HG03045 (cell line): ENCODE measurements around the gene PHC1.
A peak's percentile ranks its signal among the peaks of the same experiment; 100 is the strongest.
"Not testable (repeated sequence)": the region's sequence is repeated elsewhere in the genome, so short reads cannot be mapped to it uniquely, and the experiment has no call there.

Experiments
- ATAC-seq: cut with Tn5 transposase; IDR thresholded peaks from one replicate; pipeline ENCODE4 v1.9.1; 2021; ENCODE audit warnings: mild to moderate bottlenecking, moderate library complexity; ENCODE audit not compliant: unreplicated experiment

PHC1 gene

DNA sequence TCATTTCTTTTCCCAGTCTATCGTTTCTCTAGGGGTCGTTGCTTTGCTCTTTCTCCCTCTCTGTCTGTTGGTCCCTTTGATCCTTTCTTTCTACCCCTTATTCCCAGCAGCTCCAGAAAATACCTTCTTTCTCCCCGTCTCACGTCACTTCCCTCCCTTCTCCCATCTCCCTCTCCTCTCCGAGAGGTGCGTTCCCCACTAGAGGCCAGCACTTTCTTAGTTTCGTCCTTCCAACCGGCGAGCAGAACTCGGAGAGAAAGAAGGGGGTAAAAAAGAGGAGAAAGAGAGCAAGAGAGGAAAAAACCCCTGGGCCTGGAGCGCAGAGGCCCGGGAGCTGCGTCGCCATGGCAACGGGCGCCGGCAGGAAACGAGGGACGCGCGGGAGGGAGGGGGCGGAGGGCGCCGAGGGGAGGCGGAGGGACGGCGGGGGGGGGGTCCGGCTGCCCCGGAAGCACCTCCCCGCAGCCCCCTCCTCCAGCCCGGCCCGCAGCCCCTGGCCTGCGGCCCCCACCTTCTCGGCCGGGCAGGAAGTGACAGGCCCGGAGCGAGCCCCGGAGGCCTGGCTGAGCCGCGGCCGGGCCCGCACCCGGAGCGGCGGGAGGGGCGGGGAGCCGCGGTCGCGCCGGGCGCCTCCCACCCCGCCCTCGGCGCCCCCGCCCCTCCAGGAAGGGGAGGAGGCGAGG, at the start of gene PHC1:
Gene PHC1, plus strand, starts transcription at position 477 of the 683 bp plus-strand sequence. CDS start 3,169 bp downstream, outside the sequence.
- peak; percentile 64 for ATAC-seq

DNA sequence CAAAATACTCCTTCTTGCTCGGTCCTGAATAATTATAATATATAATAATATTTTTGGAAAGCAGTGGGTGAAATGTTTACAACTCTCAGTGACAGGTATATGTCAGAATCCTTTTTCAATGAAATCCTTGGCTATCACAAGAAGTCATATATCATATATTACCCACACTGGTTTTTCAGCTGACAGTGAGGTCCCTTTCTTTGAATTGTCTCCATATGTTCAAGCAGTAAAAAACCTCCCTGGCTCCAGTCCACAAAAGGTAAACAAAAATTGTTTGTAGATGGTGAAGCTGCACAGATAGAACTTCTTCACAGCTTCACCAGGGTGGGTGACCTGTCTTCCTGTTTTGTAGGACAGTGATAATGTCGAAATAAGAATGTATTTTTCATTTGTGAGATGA, 47.9 kb upstream of the PHC1 start:
- ATAC-seq, result no peak

DNA sequence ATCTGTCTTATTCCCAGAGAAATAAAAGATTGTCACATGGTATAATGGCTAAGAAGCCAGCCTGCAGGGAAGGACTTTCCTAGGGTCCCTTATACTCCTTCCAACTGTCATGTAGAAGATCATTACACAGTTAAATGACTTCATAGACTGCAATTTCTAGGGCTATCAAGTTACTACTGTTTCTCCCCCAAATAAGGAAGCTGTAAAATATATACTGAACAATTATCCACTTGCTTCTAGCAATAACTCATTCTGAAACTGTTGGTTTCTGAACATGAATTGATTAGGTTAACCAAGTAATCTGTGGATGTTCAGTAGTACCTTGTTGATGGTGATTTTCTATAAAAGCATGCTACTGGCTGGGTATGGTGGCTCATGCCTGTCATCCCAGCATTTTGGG, 47.3 kb upstream of the PHC1 start:
- ATAC-seq, result no peak

DNA sequence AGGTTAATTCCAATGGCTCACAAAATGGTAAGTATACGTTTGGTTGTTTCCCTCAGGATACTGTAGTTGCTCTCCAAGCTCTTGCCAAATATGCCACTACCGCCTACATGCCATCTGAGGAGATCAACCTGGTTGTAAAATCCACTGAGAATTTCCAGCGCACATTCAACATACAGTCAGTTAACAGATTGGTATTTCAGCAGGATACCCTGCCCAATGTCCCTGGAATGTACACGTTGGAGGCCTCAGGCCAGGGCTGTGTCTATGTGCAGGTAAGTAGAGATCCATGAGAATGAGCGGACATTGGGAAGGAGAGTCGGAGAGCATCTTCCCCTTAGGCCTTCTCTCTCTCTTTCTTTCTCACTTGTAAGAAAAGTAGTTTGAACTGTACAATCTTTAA, 46.5 kb upstream of the PHC1 start:
- no peak for ATAC-seq

DNA sequence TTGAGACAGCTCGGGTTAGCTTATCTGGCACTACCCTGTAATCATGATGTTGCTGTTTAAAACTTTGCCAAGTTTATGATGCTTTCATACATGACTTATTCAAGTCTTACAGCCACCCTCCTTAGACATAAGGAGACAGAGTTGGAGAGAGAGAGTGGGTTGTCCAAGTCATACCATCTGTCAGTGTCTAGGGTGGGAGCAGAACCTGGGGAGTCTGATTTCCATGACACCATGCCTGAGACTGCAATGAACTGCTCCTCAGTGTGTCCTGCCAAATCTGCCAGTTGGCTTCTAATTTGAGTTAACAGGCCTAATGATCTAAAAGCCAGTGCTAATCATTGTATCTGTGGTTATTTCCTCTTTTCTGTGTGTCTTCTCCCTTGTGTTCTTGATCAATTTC, 43.7 kb upstream of the PHC1 start:
- ATAC-seq, result no peak

DNA sequence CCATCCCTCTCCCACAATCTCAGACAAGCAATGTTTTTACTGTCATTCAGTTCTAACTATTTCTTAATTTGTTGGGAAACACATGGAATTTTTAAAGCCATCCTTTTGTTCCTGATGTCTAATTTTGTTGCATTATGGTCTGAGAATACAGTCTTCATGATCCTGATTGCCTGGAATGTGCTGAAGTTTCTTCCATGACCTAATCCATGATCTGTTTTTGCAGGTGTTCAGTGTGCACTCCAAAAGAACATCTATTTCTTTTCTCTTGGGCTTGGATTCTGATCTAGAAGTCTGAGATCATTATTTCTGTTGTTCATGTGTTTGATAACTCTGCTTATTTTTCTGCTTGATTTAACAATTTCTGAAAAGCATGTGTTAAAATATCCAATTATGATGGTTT, 43.2 kb upstream of the PHC1 start:
- ATAC-seq, result no peak

DNA sequence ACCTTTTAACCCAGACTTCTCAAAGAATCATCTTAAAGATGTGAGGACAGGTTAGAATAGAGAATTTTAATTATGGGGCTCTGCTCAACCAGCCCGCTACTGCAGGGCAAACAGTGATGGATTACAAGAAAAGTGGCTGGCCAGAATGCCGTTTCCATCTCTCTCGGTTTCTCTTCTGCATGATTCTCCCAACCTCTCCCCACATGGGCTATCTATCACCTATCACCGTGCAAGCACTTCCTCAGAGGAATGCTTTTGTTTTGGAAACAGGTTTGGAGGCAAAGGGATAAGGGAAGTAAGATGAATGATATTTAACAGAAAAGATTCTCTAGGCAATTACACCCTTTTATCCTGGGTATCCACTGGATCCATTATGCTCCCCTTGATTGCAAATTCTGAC, 37.4 kb upstream of the PHC1 start:
- no peak for ATAC-seq

DNA sequence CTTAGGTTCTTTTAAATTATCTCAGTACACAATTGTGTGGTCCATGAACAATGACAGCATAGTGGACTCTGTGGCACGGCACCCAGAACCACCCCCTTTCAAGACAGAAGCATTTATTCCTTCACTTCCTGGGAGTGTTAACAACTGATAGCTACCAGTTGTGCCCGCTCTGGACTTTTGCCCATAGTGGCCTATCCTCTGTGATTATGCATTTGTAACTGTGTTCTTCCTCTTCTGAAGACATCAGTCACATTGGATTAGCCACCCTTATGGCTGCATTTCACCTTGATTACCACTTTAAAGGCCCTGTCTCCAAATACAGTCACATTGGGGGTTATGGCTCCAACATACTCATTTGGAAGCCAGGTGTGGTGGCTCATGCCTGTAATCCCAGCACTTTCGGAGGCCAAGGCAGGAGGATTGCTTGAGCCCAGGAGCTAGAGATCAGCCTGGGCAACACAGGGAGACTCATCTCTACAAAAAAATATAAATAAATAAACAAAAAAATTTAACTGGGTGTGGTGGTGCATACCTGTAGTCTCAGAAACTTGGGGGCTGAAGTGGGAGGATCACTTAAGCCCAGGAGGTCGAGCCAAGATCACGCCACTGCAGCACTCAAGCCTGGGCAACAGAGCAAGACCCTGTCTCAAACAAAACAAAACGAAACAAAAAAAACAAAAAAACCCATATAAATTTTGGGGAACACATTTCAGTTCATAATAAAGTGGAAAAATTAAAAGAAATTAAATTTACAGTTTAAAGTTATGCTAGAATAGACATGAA, 27.6 kb upstream of the PHC1 start:
- no peak for ATAC-seq

DNA sequence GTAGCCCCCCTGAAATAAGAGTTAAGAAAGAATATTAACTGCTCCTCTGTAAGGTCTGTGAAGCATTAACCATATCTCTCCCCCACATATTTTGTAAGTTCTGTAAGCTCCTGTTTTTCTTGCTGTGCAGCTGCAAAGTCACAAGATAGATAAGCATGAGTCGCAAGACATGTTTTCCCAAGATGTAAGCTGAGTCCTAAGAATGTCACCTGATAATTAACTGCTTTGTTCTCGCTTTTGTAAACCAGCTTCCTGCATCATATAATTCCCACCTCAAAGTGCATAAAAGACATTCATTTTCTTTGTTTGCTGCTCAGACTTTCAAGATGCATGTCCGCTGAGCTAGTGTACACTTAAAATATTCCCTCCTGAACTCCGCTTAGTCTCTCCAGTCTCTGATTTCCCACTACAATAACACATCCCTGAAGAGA, 27.0 kb upstream of the PHC1 start:
- ATAC-seq, result no peak

DNA sequence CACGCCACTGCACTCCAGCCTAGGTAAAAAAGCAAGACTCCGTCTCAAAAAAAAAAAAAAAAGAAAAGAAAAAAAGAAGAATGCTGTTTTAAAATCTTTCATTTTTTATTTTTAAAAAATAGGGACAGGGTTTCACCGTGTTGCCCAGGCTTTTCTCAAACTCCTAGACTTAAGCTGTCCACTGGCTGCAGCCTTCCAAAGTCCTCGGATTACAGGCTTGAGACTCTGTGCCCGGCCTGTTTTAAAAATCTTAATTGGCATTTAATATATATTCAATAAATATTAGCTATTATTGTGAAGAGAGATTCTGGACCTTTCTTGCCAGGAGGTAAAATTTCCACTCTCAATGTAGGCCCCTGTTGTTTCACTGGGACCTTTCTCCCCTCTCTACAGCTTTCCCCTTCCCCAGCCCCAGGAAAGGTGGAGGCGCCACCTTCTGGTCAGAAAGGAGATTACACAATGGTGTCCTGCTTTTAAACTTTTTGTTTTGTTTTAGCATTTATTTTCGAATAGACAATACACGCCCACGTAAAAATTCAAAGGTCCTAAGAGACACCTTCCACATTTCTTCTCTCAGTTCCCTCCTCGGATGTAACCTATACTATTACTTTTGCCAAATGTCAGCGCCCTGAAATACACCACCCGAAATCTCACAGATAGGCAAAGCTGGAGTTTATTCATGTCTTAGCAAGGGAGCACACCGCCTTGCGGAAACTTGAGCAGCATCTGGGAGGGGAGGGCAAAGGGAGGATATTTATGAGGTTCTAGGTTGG, 23.8 kb upstream of the PHC1 start:
- ATAC-seq, result no peak

DNA sequence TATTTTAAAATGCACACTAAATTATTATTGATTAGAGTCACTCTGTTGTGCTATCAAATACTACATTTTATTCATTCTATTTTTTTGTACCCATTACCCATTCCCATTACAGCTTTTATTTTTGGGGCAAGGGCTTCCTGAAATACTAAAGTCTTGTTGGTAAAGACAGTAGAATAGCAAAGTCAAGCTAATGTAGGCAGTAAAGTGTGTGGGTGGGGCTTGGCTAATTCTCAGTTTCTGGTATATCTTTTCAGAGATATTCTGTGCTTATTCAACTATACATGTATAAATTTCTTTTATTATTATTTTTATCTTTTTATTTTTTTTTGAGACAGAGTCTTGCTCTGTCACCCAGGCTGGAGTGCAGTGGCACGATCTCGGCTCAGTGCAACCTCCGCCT, 22.3 kb upstream of the PHC1 start:
- no peak for ATAC-seq

DNA sequence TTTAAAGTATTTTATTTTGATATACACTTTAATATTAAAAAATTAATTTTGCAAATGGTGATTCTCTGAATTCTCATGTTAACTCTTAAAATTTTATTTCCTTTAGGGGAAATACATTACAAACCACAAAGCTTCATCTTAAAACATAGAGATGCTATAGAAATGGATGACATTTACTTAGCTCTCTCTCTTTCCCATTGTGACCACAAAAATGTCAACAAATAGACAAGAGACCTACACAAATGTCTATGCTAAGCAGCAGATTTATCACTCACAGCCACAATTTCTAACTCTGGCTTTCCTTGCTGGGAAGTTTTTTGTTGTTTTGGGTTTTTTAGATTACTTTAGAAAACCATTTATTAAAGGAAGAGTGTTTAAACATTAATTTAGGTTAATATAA, 19.9 kb upstream of the PHC1 start:
- no peak for ATAC-seq

DNA sequence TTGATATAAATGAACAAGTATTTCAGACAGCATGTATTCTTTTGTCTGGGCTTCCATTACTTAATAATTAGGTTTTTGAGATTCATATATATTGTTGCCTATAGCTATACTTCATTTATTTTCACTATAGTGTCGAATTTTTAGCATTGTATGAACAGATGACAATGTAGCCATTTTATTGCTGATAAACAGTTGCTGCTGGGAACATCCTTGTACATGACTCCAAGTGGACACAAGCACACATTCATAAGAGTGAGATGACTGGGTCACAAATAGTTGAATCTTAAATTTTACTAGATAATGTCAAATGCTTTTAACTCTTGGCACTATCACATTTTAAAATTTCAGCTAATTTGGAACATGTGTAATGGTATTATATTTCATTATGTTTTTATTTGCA, 19.3 kb upstream of the PHC1 start:
- ATAC-seq, result no peak

DNA sequence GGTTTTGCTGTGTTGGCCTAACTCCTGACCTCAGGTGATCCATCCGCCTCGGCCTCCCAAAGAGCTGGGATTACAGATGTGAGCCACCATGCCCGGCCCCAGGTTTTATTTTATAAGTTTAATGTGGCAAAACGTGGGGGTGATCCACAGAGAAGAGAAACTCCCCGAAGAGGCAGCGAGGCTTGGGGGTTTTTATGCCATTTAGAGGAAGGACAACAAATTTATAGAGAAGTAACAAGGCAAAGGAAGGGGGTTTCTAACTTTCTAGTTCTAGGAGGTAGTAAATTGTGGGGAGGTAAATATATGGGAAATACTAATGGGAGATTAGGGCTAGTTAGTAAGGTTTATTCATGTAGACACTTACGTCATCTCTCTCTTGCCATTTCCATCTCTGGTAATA, 17.2 kb upstream of the PHC1 start:
- no peak for ATAC-seq

DNA sequence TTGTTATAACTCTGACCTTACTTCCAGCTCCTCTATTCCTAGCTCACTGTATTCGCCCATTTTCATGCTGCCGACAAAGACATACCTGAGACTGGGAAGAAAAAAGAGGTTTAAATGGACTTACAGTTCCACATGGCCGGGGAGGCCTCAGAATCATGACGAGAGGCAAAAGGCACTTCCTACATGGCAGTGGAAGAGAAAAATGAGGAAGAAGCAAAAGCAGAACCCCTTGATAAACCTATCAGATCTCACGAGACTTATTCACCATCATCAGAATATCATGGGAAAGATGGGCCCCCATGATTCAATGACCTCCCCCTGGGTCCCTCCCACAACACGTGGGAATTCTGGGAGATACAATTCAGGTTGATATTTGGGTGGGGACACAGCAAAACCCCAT, 14.5 kb upstream of the PHC1 start:
- ATAC-seq, result no peak

DNA sequence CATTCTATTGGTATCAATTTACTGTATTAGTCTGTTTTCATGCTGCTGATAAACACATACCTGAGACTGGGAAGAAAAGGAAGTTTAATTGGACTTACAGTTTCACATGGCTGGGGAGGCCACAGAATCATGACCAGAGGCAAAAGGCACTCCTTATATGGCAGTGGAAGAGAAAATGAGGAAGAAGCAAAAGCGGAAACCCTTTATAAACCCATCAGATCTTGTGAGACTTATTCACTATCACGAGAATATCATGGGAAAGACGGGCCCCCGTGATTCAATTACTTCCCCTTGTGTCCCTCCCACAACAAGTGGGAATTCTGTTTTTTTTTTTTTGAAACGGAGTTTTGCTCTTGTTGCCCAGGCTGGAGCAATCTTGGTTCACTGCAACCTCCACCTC, 11.6 kb upstream of the PHC1 start:
- not testable (repeated sequence) for ATAC-seq

DNA sequence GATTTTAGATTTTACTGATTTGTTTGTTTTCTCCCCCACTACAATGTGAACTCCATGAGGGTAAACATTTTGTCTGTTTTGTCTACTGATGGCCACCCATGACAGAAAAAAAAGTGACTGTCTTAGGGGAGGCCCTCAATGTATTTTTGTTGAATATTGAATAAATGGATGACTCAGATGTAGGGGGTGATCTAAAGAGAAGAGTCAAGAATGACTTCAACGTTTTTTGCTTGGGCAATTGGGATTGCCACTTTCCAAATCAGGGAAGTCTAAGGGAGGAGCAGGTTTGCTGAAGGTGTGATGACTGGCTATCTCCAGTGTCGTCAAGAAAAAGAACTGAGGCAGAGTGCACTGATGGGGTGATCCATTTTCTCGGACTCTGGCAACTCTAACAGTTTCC, 10.7 kb upstream of the PHC1 start:
- ATAC-seq, result no peak

DNA sequence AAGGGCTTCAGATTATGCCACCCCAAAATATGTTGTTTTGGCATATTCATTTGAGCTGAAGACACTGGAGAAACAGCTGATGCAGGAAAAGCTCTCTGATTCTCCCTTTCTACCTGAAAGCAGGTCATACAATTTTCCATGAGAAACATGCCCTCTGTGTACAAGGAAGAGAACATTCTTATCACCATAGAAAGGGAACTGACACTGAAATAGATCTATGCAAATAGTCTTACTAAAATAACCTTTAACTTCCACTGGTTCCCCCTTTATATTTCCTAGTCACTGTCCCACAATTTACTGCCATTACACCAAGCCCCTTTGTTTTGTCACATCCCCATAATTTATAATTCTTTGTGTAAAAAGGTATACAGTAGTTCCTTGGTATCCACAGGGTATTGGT, 9.6 kb upstream of the PHC1 start:
- ATAC-seq, result no peak

DNA sequence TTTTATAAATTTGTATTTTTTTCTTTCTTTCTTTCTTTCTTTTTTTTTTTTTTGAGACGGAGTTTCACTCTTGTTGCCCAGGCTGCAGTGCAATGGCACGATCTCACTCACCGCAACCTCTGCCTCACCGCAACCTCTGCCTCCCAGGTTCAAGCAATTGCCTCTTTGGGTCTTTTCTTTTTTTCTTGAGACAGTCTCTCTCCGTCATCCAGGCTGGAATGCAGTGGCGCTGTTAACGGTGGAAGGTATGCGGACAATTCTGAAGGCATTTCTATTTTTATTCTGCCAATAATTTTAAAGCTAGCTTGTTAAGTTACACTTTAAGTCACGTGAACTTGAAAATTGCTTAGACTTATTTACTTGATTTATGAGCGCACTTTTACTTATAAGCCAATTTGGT, 8.8 kb upstream of the PHC1 start:
- no peak for ATAC-seq

DNA sequence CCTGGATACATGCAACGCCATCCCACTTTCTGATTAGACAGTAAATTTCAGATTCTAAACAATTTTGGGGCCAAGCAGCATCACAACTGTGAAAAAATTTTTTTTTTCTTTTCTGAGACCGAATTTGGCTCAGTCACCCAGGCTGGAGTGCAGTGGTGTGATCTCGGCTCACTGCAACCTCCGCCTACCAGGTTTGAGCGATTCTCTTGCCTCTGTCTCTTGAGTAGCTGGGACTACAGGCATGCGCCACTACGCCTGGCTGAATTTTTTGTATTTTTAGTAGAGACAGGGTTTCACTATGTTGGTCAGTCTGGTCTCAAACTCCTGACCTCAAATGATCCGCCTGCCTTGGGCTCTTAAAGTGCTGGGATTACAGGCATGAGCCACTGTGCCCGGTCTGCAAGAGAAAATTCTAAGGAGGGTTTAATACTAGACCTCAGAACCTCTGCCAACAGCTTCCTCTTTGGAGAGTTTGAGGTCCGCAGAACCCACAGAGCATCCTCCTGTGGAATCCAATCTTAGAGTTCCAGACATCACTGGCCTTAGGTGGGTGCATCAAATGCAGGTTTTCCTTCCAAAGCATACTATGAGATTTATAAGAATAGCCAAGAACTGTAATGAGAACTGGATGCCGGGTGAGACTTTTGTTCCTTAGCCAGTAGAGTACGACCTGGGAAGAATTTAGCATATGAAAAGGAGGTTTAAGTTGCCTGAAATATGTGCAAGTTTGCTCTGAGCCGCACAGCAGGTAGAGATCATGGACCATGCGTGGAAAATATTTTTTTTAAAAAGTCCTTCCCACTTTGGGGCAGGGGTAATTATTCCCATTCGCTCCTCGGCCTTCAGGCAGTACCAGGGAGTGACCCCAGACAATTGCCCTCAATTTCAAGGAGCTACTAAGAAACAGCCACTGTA, 7.8 kb upstream of the PHC1 start:
- ATAC-seq, result no peak

DNA sequence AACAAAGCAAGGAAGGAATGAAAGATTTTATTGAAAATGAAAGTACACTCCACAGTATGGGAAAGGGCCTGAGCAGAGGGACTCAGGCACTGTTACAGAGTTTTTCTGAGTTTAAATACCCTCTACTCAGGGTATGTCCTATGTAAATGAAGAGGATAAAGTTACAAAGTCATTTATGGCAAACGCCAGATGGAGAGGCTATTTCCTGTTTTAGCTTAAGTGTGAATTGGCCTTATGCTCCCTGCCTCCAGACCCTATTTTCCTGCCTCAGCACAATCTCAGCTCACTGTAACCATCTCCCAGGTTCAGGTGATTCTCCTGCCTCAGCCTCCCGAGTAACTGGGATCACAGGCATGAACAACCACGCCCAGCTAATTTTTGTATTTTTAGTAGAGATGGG, 6.8 kb upstream of the PHC1 start:
- no peak for ATAC-seq
